Breast epithelium (tissue), 3 donors: Measurements from ENCODE around the gene SMIM1.

ENCODE experiments used
- CTCF ChIP-seq, 3 donors: fragments of 450-650 bp; IDR thresholded peaks; one replicate each; pipeline ENCODE4 v1.5.1; 2016 to 2017; ENCODE audit warnings: antibody characterized with exemption in 3 of 3, mild to moderate bottlenecking in 3 of 3, moderate library complexity in 3 of 3
- POLR2A ChIP-seq: fragments of 450-650 bp; IDR thresholded peaks from one replicate; pipeline ENCODE4 v1.6.1; 2016; ENCODE audit warnings: antibody characterized with exemption, mild to moderate bottlenecking, moderate library complexity
- POLR2AphosphoS5 ChIP-seq, 3 donors: sonication (generic); formaldehyde crosslinking; IDR thresholded peaks; one replicate each; pipeline ENCODE4 v1.6.1; 2017; ENCODE audit warnings: antibody characterized with exemption in 3 of 3

- TF ChIP-seq POLR2A (no peak), CTCF (IDR thresholded peaks at IDR 0.05) (no peak), POLR2AphosphoS5 (IDR thresholded peaks at IDR 0.05) (no peak)
Measured at GRCh38 chr1:3745071-3745470, 27.5 kb upstream of the SMIM1 start.
